Cardiac muscle cell (in vitro differentiated cells and primary cell): ENCODE results near the gene GFI1B. TPM values are rescaled to one million over a fixed set of nuclear protein-coding genes. Genes with fewer than 3 reads are reported as not detected.

ENCODE experiments used
- DNase-seq, 2 donors: peaks; one replicate each; pipeline versions ENCODE4 v3.0.0 to v3.0.0-alpha.2; 2010 to 2017; ENCODE audit warnings: low read depth in 1 of 2, low spot score in 1 of 2
- H3K27ac ChIP-seq: fragments of 200-600 bp; sonication (generic); 2 replicates; pipeline ENCODE4 v1.5.1; 2016
- H3K27me3 ChIP-seq: fragments of 200-600 bp; sonication (generic); 2 replicates; pipeline ENCODE4 v1.6.0; 2016; ENCODE audit warnings: control low read depth
- H3K36me3 ChIP-seq: fragments of 200-600 bp; sonication (generic); 2 replicates; pipeline ENCODE4 v1.5.1; 2016; ENCODE audit warnings: control low read depth
- H3K4me1 ChIP-seq: fragments of 200-600 bp; sonication (generic); 2 replicates; pipeline ENCODE4 v1.8.1; 2017; ENCODE audit warnings: low read depth, mild to moderate bottlenecking, mixed run types
- H3K4me3 ChIP-seq: fragments of 200-600 bp; sonication (generic); 2 replicates; pipeline ENCODE4 v1.5.1; 2016; ENCODE audit warnings: mild to moderate bottlenecking
- H3K9me3 ChIP-seq: fragments of 200-600 bp; sonication (generic); 2 replicates; pipeline ENCODE4 v1.5.1; 2017; ENCODE audit warnings: low read depth, mild to moderate bottlenecking, control low read depth
- CTCF ChIP-seq: IDR thresholded peaks from 2 replicates; pipeline ENCODE4 v1.5.1; 2012; ENCODE audit warnings: low read depth, mild to moderate bottlenecking, low read length
- polyA plus RNA-seq: library from polyadenylated mRNA; unstranded; fragments of >200 nt; fragmentation: Nextera tagmentation; extraction: Ambion mirVana; gene quantifications from 2 replicates; pipeline ENCODE4 v1.2.1, GENCODE V29; 2016
- total RNA-seq: library from RNA; depleted of rRNA; stranded (reverse); fragments of >200 nt; gene quantifications from 2 replicates; pipeline ENCODE4 v1.2.3, GENCODE V29; 2016

The GFI1B gene
- total and polyA plus RNA-seq, 2 experiments from 2014 or later: 0.06 TPM; not detected in 1

DNA sequence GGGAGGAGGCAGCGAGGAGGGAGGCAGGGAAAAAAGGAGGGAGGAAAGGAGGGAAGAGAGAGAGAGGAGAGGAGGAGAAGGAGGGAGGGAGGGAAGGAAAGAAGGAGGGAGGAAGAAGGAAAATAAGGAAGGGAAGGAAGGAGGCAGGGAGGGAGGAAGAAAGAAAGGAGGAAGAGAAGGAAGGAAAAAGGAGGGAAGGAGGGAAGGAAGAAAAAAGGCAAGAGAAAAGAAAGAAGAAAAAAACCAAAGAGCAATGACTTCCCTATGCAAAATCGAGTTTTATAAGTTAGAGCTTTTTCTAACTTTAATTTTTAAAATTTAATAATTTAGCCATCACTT is 413 bp upstream of the GFI1B start:
- Histone ChIP-seq H3K27me3 (peaks cover 63% of the 10 kb centered on the region), H3K4me1 (no peaks in the 10 kb centered on the region), H3K4me3 (no peak overlapping the region), H3K36me3 (no peaks in the 10 kb centered on the region), H3K9me3 (no peaks in the 10 kb centered on the region), H3K27ac (no peak overlapping the region)
- DNase-seq: no peak
- TF ChIP-seq CTCF: no peak

DNA sequence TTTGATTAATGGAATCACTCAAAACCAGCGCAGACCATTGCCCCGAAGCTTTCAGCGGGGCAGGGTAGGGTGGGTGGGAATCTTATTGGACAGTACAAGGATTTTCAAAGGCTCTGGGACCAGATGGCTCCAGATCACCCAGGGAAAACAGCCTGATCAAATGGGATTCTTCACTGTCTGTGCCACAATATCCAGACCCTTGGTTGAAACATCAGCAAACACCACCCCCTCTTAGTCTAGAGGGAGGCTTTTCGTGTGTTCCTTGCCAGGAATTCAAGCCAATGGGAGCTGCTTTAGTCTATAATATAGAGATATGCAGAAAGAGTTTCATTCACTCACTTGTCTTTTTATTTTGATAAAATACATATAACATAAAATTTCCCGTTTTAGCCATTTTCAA is 1.7 kb downstream of the GFI1B start:
- DNase-seq: no peak
- Histone ChIP-seq H3K27me3 (peaks cover 49% of the 10 kb centered on the region), H3K4me1 (peaks cover 5% of the 10 kb centered on the region), H3K9me3 (no peaks in the 10 kb centered on the region), H3K27ac (no peak overlapping the region), H3K36me3 (no peaks in the 10 kb centered on the region), H3K4me3 (no peak overlapping the region)
- TF ChIP-seq CTCF: no peak

- no peak overlapping the region for H3K4me3 ChIP-seq
- H3K4me1 ChIP-seq: peaks cover 5% of the 10 kb centered on the region
- H3K36me3 ChIP-seq: no peaks in the 10 kb centered on the region
- H3K9me3 ChIP-seq: no peaks in the 10 kb centered on the region
- DNase-seq: no peak
- no peak for TF ChIP-seq CTCF
- H3K27ac ChIP-seq: no peak overlapping the region
- peaks cover 38% of the 10 kb centered on the region for H3K27me3 ChIP-seq
Measured at GRCh38 chr9:132982458-132982857, 4.0 kb downstream of the GFI1B start.

- Histone ChIP-seq H3K9me3 (no peaks in the 10 kb centered on the region), H3K4me1 (peaks cover 5% of the 10 kb centered on the region), H3K4me3 (no peak overlapping the region), H3K27me3 (peaks cover 27% of the 10 kb centered on the region), H3K27ac (no peak overlapping the region), H3K36me3 (no peaks in the 10 kb centered on the region)
- DNase-seq: no peak
- no peak for TF ChIP-seq CTCF
Measured at GRCh38 chr9:132983491-132984201, 5.2 kb downstream of the GFI1B start.

GRCh38 chr9:132984202-132985070 is 5.9 kb downstream of the GFI1B start:
- no peak for TF ChIP-seq CTCF
- no peak for DNase-seq
- Histone ChIP-seq H3K4me3 (no peak overlapping the region), H3K9me3 (no peaks in the 10 kb centered on the region), H3K27me3 (peaks cover 19% of the 10 kb centered on the region), H3K36me3 (no peaks in the 10 kb centered on the region), H3K27ac (no peak overlapping the region), H3K4me1 (peaks cover 5% of the 10 kb centered on the region)
